GM18951 (cell line): ENCODE results near the gene CHORDC1.
"Not testable (repeated sequence)": the region's sequence is repeated elsewhere in the genome, so short reads cannot be mapped to it uniquely, and the experiment has no call there.

Experiments used
- POLR2A ChIP-seq: IDR thresholded peaks from 4 replicates; pipeline ENCODE4 v1.6.1; 2011; ENCODE audit warnings: mild to moderate bottlenecking; ENCODE audit not compliant: insufficient read length, insufficient read depth; ENCODE audit errors: extremely low read depth
- in situ Hi-C: fragments of 300-500 bp; cut with MboI; formaldehyde crosslinking; loops from one replicate; pipeline ENCODE4 v1.12.0; 2022; ENCODE audit warnings: low sequenced_read_pairs, mixed read lengths, inconsistent platforms; ENCODE audit not compliant: unreplicated experiment

Gene CHORDC1

DNA sequence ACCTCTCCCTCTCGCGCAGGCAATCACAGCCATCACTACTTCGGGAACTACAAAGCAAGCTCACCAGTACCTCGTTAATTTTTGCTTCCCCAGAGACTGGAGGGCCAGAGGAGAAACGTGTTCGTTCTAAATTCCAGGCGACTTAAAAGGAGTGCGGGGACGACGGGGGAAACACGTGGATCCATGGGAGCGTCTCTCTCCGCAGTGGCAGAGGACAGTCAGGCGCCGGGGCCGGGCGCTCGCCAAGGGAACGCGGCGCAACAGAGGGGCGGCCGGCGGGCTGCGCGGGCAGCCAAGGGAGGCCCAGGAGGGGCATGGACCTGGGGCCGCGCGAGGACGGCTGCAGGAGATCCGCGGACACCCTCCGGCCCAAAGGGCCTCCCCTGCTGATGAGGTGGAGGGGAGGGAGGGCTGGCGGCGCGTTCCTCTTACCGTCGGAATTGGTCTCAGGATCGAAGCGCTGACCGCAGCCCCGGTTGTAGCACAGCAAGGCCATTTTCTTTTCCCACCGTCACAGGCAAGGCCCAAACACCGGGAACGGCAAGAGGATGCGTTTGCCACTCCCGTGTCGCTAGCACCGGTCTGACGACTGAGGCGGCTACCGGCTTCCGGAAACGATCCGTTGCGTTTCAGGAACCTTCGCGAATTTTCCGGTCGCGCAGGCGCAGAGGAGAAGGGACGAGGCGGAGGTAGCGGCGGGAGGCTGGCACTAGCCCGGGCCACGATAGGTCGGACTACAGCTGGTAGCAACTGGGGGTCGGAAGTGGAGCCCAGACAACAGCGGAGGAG is at the start of gene CHORDC1:
Gene CHORDC1, minus strand, starts transcription at position 591 of the 789 bp plus-strand sequence. Its CDS starts 95 bp downstream, at position 496.
- peak; percentile 86 for TF ChIP-seq POLR2A
- in situ Hi-C loops: no loop called here

- in situ Hi-C loops: no loop called here
- no peak for TF ChIP-seq POLR2A
Observed at GRCh38 chr11:90257158-90257525, 34.3 kb upstream of the CHORDC1 start.

DNA sequence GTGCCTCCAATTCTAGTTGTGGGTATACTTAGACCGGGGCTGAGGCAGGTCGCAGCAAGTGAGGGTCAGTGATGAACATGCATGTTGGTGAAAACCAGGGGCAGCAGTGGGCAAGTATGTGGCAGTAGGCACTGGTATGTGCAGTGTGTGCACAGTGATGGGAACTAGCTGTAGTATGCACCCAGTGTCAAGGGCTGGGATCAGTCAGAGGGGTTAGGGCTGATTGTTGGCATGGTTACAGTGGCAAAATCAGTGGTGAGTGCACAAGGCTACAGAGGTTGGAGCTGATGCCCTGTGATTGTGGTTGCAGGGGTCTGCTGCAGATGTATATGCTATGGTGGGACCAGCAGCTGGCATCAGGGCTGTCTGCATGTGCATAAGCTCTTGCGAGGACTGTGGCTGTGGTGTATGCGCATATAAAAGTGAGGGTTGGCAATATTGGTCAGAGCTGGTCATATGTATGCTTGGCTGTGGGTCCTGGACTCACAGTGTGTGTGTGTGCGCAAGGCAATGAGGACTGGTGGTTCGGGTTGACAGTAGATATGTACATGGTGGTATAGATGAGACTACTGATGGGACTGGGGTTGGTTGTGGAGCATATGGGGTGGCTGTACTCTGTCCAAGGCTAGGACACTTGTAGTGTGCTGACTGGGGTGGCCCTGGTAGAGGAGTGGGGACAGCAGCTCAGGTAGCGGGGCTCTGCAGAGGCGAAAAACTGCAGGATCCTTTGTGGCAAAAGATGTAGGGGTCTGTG is 33.7 kb upstream of the CHORDC1 start:
- no peak for TF ChIP-seq POLR2A
- in situ Hi-C loops: no loop called here

GRCh38 chr11:90254065-90254464 is 31.2 kb upstream of the CHORDC1 start:
- TF ChIP-seq POLR2A: no peak

DNA sequence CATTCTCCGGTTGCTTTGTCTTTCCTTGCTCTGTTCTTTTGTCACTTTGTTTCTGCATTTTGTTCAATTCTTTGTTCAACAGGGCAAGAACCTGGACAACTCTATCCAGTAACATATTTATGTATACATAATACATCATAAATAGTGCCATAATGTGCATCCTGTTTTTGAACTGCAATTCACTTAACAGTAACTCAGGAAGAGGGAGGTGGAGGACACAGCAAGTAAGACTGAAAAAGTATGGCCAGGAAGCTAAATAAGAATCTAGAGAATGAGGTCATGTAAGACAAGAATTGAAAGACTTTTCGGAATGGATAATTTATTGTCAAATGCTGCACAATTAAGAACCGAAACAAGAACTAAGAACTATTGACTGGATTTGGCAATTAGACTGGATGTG is 29.2 kb upstream of the CHORDC1 start:
- no peak for TF ChIP-seq POLR2A
- in situ Hi-C loops: no loop called here

More at GRCh38 chr11:90254065-90254464, 31.2 kb upstream of the CHORDC1 start:
- in situ Hi-C loops: no loop called here

DNA sequence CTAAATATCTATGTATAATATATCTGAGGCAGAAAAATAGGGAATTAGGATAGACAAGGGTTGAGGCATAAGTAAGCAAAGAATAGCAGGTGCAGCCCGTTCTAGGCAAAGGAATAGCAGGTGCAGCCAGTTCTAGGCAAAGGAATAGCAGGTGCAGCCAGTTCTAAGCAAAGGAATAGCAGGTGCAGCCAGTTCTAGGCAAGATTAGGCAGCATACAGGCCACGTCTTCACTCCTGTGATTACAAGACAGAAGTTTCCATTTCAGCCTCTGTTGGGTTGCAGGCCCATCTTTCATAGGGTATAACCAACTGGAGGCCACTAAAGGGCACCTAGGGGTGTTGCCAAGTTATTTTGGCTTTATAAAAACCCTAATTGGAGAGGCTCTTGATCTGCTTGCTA is 28.8 kb upstream of the CHORDC1 start:
- in situ Hi-C loops: no loop called here
- TF ChIP-seq POLR2A: no peak

DNA sequence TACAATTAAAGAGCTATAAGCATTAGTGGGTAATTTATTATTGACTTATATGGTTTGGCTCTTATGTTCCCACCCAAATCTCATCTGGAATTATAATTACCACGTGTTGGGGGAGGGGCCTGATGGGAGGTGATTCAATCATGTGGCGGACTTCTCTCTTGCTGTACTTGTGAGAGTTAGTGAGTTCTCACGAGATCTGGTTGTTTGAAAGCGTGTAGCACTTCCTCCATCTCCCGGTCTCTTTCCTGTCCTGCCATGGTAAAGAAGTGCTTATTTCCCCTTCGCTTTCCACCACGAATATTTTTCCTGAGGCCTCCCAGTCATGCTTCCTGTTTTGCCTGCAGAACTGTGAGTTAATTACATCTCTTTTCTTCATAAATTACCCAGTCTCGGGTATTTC is 28.1 kb upstream of the CHORDC1 start:
- in situ Hi-C loops: no loop called here
- no peak for TF ChIP-seq POLR2A

GRCh38 chr11:90246468-90246867 is 23.6 kb upstream of the CHORDC1 start:
- in situ Hi-C loops: no loop called here
- TF ChIP-seq POLR2A: no peak

GRCh38 chr11:90243534-90243933 is 20.7 kb upstream of the CHORDC1 start:
- TF ChIP-seq POLR2A: no peak
- in situ Hi-C loops: no loop called here

- TF ChIP-seq POLR2A: no peak
- in situ Hi-C loops: no loop called here
Observed at GRCh38 chr11:90242894-90243416, 20.1 kb upstream of the CHORDC1 start.

DNA sequence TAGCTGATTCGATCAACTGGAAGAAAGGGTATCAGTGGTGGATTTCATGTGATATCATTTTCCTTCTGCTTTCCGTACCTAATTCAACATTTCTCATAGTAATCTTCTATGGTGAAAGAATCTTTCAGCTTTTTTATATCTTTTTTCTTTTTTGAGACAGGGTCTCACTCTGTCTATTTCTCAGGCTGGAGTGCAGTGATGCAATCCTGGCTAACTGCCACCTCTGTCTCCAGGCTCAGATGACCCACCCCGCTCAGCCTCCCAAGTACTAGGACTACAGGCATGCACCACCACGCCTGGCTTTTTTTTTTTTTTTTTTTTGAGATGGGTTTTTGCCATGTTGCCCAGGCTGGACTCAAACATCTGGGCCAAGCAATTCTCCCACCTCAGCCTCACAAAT is 18.6 kb upstream of the CHORDC1 start:
- in situ Hi-C loops: no loop called here
- no peak for TF ChIP-seq POLR2A

- in situ Hi-C loops: not testable (repeated sequence)
Observed at GRCh38 chr11:90239967-90240636, 17.3 kb upstream of the CHORDC1 start.

DNA sequence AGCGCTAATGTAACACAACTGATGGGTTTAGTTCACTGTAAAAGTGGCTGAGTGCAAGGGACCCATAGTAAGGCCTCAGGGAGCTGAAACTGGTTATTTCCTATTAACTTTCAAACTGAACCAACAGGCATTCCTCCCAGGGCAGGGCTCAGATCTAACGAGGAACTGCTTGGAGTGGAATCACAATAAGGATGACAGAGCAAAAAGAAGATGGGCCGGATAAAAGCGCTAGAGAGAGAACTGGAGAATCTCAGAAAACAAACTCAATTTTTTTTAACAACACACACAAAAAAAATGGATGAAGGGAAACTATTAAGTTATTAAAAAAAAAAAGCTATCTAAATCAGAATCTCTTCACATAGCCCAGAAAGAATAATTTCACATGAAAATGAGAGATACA is 14.2 kb upstream of the CHORDC1 start:
- in situ Hi-C loops: no loop called here
- TF ChIP-seq POLR2A: no peak
